ENCODE results near the gene TM9SF1. TPM values are rescaled to one million over a fixed set of nuclear protein-coding genes. Genes with fewer than 3 reads are reported as not detected.
A peak's percentile ranks its signal among the peaks of the same experiment; 100 is the strongest.

TM9SF1 gene
- total and polyA plus RNA-seq, 2 of the 4 experiments (the other 2 are of a cell fraction) = 40.4 to 65.6 TPM

- no peak overlapping the region for H3K4ac ChIP-seq (ENCODE audit: low read depth, low read length)
- peak overlapping the region; percentile 99 for H2AK9ac ChIP-seq (replicated peaks; ENCODE audit: low read depth, low read length, poor library complexity)
- H2BK5ac ChIP-seq (ENCODE audit: low read depth, low read length, poor library complexity, severe bottlenecking) = no peak overlapping the region
- no CpG with 5 or more reads among the region's 2 CpGs for WGBS, 2 experiments (ENCODE audit: extremely low coverage in 2 of 2, insufficient read length in 1 of 2)
- H3K4me2 ChIP-seq (ENCODE audit: low read depth, low read length) = peak overlapping the region; percentile 78
- H3K14ac ChIP-seq (replicated peaks; ENCODE audit: low read depth, low read length) = no peak overlapping the region
- intact Hi-C loops (cut with micrococcal nuclease) = no loop called here
- peaks cover 4% of the 10 kb centered on the region for H3K4me1 ChIP-seq (ENCODE audit: control insufficient read depth, insufficient read depth, low read length)
- peaks cover 53% of the 10 kb centered on the region for H3K36me3 ChIP-seq (ENCODE audit: control insufficient read depth, insufficient read depth, low read length)
- no peak for TF ChIP-seq RCOR1 (IDR thresholded peaks at IDR 0.05; ENCODE audit: insufficient replicate concordance, low read length)
- TF ChIP-seq MAZ (IDR thresholded peaks at IDR 0.05; ENCODE audit: borderline replicate concordance, low read depth, low read length) = no peak
- TF ChIP-seq ELK1 (IDR thresholded peaks at IDR 0.05; ENCODE audit: borderline replicate concordance, low read depth, low read length) = no peak
- TF ChIP-seq BHLHE40 (IDR thresholded peaks at IDR 0.05; ENCODE audit: low read depth, low read length) = no peak
- TF ChIP-seq FOS (IDR thresholded peaks at IDR 0.05; ENCODE audit: low read depth, low read length) = no peak
- no peak for TF ChIP-seq CEBPB (IDR thresholded peaks at IDR 0.05; ENCODE audit: low read depth, low read length)
- no peak for TF ChIP-seq USF2 (IDR thresholded peaks at IDR 0.05; ENCODE audit: low read depth, low read length)
- no peak for TF ChIP-seq SMC3 (IDR thresholded peaks at IDR 0.05; ENCODE audit: low read depth, low read length)
- TF ChIP-seq POLR2A (IDR thresholded peaks at IDR 0.05; ENCODE audit: low read depth, low read length) = no peak
- no peak for TF ChIP-seq RAD21 (IDR thresholded peaks at IDR 0.05; ENCODE audit: low read length)
- TF ChIP-seq CHD1 (IDR thresholded peaks at IDR 0.05; ENCODE audit: low read depth, low read length) = no peak
- TF ChIP-seq CTCF (conservative IDR thresholded peaks at IDR 0.05; ENCODE audit: low read depth, low read length) = no peak
- no peak for TF ChIP-seq MXI1 (IDR thresholded peaks at IDR 0.05; ENCODE audit: borderline replicate concordance, low read depth, low read length)
- no peak overlapping the region for H3K56ac ChIP-seq (ENCODE audit: extremely low read depth, insufficient read depth, low read length)
- no peak overlapping the region for H2BK20ac ChIP-seq (ENCODE audit: low read depth, low read length)
- ChIA-PET CTCF (no interaction called here), POLR2A (ENCODE audit: unreplicated experiment) (no interaction called here)
- no peaks in the 10 kb centered on the region for H3K27me3 ChIP-seq (ENCODE audit: control insufficient read depth, insufficient read depth, low read length)
- no peak overlapping the region for H3K18ac ChIP-seq (ENCODE audit: low read depth, low read length)
- dilution Hi-C loops (cut with HindIII; ENCODE audit: low sequenced_read_pairs, unreplicated experiment) = no loop called here
- in situ Hi-C loops (cut with MboI; ENCODE audit: low sequenced_read_pairs) = no loop called here
- no peak overlapping the region for H2BK15ac ChIP-seq (ENCODE audit: low read depth, low read length)
- H3K9ac ChIP-seq (ENCODE audit: low read depth, low read length) = 0 out of 2 replicates have a peak overlapping the region, but pooled peaks have one; percentile 61
- 0 out of 2 replicates have a peak overlapping the region, but pooled peaks have one; percentile 2 for H3K23ac ChIP-seq (ENCODE audit: low read depth, low read length)
- DNase-seq (no peak), ATAC-seq (ENCODE audit: low read depth) (no peak)
- no peak overlapping the region for H4K8ac ChIP-seq (ENCODE audit: low read depth in 2 of 2, low read length in 2 of 2)
- H2AFZ ChIP-seq (replicated peaks; ENCODE audit: low read length, poor library complexity) = no peak overlapping the region
- no TSS peak for BruUV-seq (replicated peaks)
- no peaks in the 10 kb centered on the region for H3K9me3 ChIP-seq (ENCODE audit: control insufficient read depth, insufficient read depth, low read length)
- peaks cover 17 to 64% of the 10 kb centered on the region in 2 experiments for H3K79me1 ChIP-seq (ENCODE audit: low read depth in 1 of 2, low read length in 2 of 2)
- H3K9me1 ChIP-seq (ENCODE audit: insufficient read depth, low read length) = peaks cover 18% of the 10 kb centered on the region
- no peak overlapping the region for H3K27ac ChIP-seq (ENCODE audit: insufficient read depth, low read length)
- H2AK5ac ChIP-seq (ENCODE audit: low read depth, low read length) = 0 out of 2 replicates have a peak overlapping the region, but pooled peaks have one; percentile 15
- no peak overlapping the region for H4K5ac ChIP-seq (ENCODE audit: low read depth, low read length)
- no peak overlapping the region for H3K4me3 ChIP-seq (ENCODE audit: insufficient read depth, low read depth, low read length)
- H2BK120ac ChIP-seq (ENCODE audit: low read depth, low read length) = no peak overlapping the region
- no peak overlapping the region for H4K91ac ChIP-seq (ENCODE audit: insufficient read depth, low read depth, low read length)
- H4K20me1 ChIP-seq (ENCODE audit: insufficient read depth, low read length) = no peaks in the 10 kb centered on the region
Observed at GRCh38 chr14:24187539-24187915, 7.7 kb downstream of the TM9SF1 start.
